GM12873 (cell line): Measurements from ENCODE around the gene PXMP2.

ENCODE experiments used
- CTCF ChIP-seq: IDR thresholded peaks from 2 replicates; pipeline ENCODE4 v1.5.1; 2012; ENCODE audit warnings: low read depth, mild to moderate bottlenecking, moderate library complexity, low read length, control low read depth; ENCODE audit not compliant: insufficient read depth; ENCODE audit errors: missing control alignments

Gene PXMP2

DNA sequence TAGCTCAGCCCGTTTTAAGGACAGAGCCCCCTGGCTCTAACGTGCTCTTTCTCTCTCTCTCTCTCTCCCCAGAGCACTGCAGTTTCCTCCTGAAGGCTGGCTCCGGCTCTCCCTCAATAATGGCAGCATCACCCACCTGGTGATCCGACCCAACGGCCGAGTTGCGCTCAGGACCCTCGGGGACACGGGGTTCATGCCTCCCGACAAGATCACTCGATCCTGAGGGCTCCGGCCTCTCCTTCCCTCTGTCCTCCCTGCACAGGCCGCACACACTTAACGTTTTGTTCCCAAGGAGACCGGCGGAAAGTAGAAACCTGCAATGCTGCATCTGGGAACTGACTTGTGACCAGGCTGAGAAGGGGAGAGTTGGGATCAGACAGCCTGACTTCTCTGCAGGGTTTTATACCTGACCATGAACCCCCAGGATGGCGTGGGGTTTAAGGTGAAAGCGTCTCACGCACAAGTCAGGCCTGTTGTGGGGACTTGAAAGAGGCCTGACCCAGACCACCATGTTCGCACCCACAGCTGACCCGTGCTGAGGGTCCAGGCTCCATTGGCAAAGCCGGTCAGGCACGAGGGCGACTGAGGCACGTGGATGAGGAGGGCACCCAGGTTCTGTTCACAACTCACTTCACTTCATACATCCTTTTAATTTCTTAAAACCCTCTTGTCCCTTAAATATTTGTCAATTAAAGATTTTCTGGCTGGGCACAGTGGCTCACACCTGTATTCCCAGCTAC lies 33.4 kb downstream of the PXMP2 start:
- no peak for TF ChIP-seq CTCF

DNA sequence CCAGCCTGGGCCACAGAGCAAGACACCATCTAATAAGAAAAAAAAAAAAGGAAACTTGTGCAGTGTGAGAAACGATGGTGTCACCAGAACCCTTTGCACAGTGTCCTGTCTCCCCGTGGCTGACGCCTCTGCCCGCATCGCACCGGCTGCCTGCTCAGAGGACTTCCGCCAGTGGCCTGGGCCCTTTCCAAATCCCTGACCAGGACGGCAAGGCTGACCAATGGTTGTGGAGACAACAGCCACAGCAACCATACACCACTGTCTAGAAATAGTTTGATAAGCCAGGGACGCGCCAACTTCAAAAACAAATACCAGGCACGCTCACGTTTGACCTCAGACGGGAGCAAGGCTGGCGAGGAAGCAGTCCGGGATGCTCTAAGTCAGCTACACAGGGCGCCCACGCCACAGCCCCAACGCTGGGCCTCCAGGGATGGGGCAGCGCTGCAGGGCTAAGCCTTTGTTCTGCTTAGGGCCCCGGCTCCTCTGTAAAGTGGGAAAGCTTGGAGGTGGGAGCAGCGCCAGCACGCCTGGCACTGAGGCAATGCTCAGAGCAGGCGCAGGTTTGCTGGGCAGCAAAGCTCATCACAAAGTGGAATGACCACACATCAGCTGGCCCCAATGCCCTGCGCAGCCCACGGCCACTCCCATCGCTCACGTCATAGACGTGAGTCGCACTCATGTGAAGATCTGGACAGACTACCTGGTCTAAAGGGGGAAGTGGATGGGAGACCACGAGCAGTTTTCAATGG lies 35.8 kb downstream of the PXMP2 start:
- TF ChIP-seq CTCF, result no peak

DNA sequence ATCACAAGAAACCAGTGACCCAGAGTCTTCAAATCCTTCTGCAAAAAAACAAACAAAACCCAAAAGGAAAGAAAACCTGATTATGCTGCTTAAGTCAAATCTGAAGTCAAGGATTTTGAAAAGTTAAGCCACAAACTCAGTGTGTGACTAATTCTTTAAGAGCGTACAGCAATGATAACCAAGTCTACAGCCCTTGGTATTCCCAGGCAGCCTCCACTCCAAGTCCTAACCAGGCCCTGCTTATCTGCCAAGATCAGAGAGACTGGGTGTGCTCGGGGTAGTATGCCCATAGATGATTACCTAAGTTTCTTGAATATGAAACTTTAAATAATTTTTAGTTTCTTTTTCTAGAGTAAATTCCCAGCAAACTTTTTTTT lies 36.4 kb downstream of the PXMP2 start:
- no peak for TF ChIP-seq CTCF

DNA sequence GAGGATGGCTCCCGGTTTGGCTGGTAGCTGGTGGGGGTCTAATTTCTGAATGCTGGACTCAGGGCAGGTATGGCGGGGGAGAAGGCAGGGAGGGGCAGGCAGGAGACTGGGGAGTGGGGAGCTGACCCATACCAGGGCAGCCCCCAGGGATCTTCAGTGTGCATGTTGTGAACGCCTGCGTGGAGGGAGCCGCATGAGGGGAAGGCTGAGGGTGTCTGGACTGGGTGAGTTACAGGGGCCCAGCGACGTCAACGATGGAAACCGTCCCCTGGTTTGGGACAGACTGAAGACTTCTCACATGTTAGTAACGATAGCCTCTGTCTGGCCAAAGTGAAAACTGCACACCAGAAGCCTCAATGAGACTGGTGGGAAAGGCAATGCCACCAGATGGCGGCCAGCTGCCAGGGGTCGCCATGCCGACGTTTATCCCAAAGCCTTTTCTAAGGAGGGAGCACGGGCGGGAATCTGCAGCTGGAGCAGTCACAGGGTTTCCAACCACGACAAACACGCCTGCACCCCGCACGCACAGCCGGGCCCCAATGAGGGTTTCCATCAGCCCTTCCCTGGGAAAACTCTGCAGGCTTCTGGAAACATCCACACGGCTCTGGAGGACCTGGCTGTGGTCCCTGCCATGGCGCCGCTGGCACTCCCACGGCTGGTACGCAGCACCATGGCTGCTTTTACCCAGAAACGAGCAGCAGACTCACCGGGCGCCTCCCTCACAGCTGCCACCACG lies 37.3 kb downstream of the PXMP2 start:
- TF ChIP-seq CTCF, result no peak

DNA sequence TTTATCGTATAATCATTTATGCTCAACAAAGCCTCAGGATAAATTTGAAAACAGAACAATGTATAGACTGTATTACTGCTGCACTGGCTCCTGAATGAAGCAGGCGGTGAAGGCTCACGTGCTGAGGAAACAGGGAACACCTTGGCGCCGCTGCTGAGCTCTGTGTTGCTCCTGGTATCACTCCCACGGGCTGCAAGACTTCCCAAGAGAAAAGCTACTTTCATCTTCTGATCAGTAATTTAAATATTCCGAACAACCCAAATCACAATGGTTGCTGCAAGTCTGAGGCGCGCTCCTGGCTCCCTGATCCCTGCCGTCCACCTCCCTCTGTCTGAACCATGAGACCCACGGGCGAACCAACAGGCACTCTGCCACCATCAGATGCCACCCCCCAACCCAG lies 39.0 kb downstream of the PXMP2 start:
- TF ChIP-seq CTCF, result no peak

DNA sequence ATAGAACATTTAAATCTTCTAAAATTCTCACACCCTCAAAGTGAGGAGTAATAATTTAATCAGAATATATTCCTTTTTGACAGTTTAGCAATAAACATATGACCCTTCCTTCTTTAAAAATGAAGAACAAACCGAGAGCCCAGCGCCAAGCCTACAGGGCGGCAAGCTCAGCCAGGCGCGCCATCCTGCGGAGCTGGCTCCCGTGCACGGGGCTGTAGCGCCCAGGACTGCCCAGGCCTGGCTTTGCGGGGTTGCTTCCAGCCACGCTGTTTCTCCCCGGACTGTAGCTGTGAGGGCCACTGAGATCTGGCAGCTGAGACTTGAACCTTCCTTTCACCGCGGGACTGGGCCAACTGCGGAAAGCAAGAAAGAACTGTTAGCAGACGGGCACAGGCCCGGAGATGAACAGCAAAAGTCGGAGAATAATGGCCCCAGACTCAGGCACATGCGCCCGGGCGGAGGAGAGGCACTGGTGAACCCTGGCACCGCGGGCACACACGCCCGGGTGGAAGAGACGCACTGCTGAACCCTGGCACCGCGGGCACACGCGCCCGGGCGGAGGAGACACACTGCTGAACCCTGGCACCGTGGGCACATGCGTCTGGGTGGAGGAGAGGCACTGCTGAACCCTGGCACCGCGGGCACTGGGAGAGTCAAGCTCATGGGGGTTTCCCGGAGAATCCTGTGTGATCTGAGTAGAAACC lies 39.9 kb downstream of the PXMP2 start:
- TF ChIP-seq CTCF, result no peak
